DND-41 (cell line): Measurements from ENCODE around the gene MPP2.

Experiments
- ATAC-seq: fragments of 200-7000 bp; cut with Tn5 transposase; 3 replicates; pipeline ENCODE4 v1.9.1; 2021; ENCODE audit warnings: low read depth; ENCODE audit not compliant: insufficient read depth
- DNase-seq: peaks from one replicate; pipeline ENCODE4 v3.0.0-alpha.2; 2020
- H2AFZ ChIP-seq: 2 replicates; pipeline ENCODE4 v1.6.0; 2012; ENCODE audit warnings: low read depth, low read length
- H3K27ac ChIP-seq: 2 replicates; pipeline ENCODE4 v1.5.1; 2012; ENCODE audit warnings: low read length, inconsistent platforms
- H3K27me3 ChIP-seq: fragments of 200-600 bp; sonication (generic); 2 replicates; pipeline ENCODE4 v1.6.0; 2012; ENCODE audit warnings: low read length, mild to moderate bottlenecking, inconsistent platforms; ENCODE audit not compliant: insufficient read depth, poor library complexity
- H3K36me3 ChIP-seq: 2 replicates; pipeline ENCODE4 v1.5.1; 2012; ENCODE audit warnings: low read length, inconsistent platforms; ENCODE audit not compliant: insufficient read depth
- H3K4me1 ChIP-seq: 2 replicates; pipeline ENCODE4 v1.5.1; 2012; ENCODE audit warnings: mild to moderate bottlenecking, low read length; ENCODE audit not compliant: insufficient read depth
- H3K4me2 ChIP-seq: 2 replicates; pipeline ENCODE4 v1.6.0; 2012; ENCODE audit warnings: mild to moderate bottlenecking, moderate library complexity, low read length, inconsistent platforms; ENCODE audit not compliant: insufficient read depth
- H3K4me3 ChIP-seq, 2 experiments: fragments of 200-600 bp in 1 of 2; shearing (Covaris generic) in 1 of 2; 2 replicates each; pipeline ENCODE4 v1.5.1; 2012 to 2016; ENCODE audit warnings: inconsistent platforms in 2 of 2, low read length in 2 of 2, mild to moderate bottlenecking in 2 of 2, low read depth in 1 of 2, moderate library complexity in 1 of 2
- H3K79me2 ChIP-seq: 2 replicates; pipeline ENCODE4 v1.6.0; 2012; ENCODE audit warnings: low read length, inconsistent platforms; ENCODE audit not compliant: insufficient read depth
- H3K9ac ChIP-seq: 2 replicates; pipeline ENCODE4 v1.6.0; 2012; ENCODE audit warnings: low read depth, mild to moderate bottlenecking, inconsistent platforms, low read length, moderate library complexity
- H3K9me3 ChIP-seq: 2 replicates; pipeline ENCODE4 v1.5.1; 2012; ENCODE audit warnings: low read length, moderate library complexity, mild to moderate bottlenecking, inconsistent platforms; ENCODE audit not compliant: insufficient read depth, severe bottlenecking
- H4K20me1 ChIP-seq: 2 replicates; pipeline ENCODE4 v1.6.0; 2012; ENCODE audit warnings: low read length; ENCODE audit not compliant: insufficient read depth
- CTCF ChIP-seq: IDR thresholded peaks from 2 replicates; pipeline ENCODE4 v1.5.1; 2012; ENCODE audit warnings: borderline replicate concordance, low read length, moderate library complexity, mild to moderate bottlenecking; ENCODE audit not compliant: poor library complexity, severe bottlenecking; ENCODE audit errors: extremely low read depth
- EZH2 ChIP-seq: IDR thresholded peaks from 3 replicates; pipeline ENCODE4 v1.6.1; 2012; ENCODE audit warnings: borderline replicate concordance, low read depth, mild to moderate bottlenecking, moderate library complexity, low read length, inconsistent platforms; ENCODE audit not compliant: severe bottlenecking

Gene MPP2

GRCh38 chr17:43901861-43902589, 5.3 kb downstream of the MPP2 start:
- no peaks in the 10 kb centered on the region for H3K9me3 ChIP-seq
- H4K20me1 ChIP-seq, result 0 out of 2 replicates have a peak, but pooled peaks cover 16% of the 10 kb centered on the region
- H3K4me3 ChIP-seq, result no peak overlapping the region
- TF ChIP-seq CTCF, result no peak
- H3K36me3 ChIP-seq, result no peaks in the 10 kb centered on the region
- no peaks in the 10 kb centered on the region for H3K79me2 ChIP-seq
- H3K4me1 ChIP-seq, result no peaks in the 10 kb centered on the region
- no peak overlapping the region for H2AFZ ChIP-seq
- no peak overlapping the region for H3K4me2 ChIP-seq
- H3K27ac ChIP-seq, result no peak overlapping the region
- peaks cover 44% of the 10 kb centered on the region for H3K27me3 ChIP-seq
- DNase-seq (no peak), ATAC-seq (no peak)
- no peak overlapping the region for H3K9ac ChIP-seq

DNA sequence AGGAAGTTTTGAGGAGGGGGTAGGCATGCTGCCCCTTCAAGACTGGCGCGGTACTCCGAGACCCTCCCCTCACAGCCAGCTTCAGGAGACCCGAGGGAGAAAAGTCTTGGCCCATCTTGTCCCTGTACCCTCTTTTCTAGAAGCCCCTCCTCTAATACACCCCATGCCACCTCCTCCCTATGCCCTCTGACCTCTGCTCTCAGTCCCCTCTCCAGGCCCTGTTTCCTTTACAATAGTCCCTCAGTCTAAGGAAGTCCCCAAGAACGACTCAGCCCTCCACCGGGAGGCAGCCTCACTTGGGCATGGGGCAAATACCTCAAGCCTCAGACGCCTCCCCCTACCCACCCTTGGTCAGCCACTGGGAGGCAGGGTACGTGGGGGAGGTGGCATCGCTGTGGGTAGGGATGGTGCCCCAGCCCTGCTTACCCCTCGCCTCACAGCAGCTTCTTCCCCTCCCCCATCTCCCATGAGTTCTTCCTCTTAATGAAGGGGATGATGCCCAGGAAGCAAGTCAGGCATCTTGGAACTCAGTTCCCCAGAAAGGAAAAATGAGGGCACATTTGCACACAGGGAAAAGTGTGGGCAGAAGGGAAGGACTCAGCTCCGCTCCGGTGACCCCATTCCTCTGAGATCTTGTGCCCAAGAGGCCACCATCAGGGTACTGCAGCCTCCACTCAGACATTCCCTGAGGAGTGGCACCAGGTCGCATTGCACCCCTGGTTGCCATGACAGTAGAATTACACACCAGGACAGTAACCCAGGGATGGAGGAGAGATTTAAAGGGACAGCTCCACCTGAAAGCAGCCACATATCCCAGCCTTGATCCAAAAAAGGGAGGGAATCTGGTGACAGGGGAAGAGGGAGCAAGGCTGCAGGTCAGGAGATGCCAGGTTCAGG, 6.2 kb downstream of the MPP2 start:
- no peak overlapping the region for H3K9ac ChIP-seq
- ATAC-seq (no peak), DNase-seq (no peak)
- 0 out of 2 replicates have a peak, but pooled peaks cover 14% of the 10 kb centered on the region for H4K20me1 ChIP-seq
- H3K27me3 ChIP-seq, result peaks cover 39% of the 10 kb centered on the region
- H3K4me2 ChIP-seq, result no peak overlapping the region
- no peak overlapping the region for H2AFZ ChIP-seq
- no peaks in the 10 kb centered on the region for H3K36me3 ChIP-seq
- no peaks in the 10 kb centered on the region for H3K4me1 ChIP-seq
- H3K27ac ChIP-seq, result no peak overlapping the region
- H3K4me3 ChIP-seq, result no peak overlapping the region
- no peaks in the 10 kb centered on the region for H3K79me2 ChIP-seq
- TF ChIP-seq CTCF (no peak), EZH2 (no peak)
- H3K9me3 ChIP-seq, result no peaks in the 10 kb centered on the region

GRCh38 chr17:43900183-43900857, 7.0 kb downstream of the MPP2 start:
- H3K4me3 ChIP-seq, result no peak overlapping the region
- no peak overlapping the region for H3K4me2 ChIP-seq
- DNase-seq (no peak), ATAC-seq (no peak)
- TF ChIP-seq EZH2, result no peak
- no peak for TF ChIP-seq CTCF
- no peak overlapping the region for H3K9ac ChIP-seq
- no peak overlapping the region for H2AFZ ChIP-seq
- peaks cover 36% of the 10 kb centered on the region for H3K27me3 ChIP-seq
- H3K36me3 ChIP-seq, result no peaks in the 10 kb centered on the region
- no peaks in the 10 kb centered on the region for H3K79me2 ChIP-seq
- H4K20me1 ChIP-seq, result 0 out of 2 replicates have a peak, but pooled peaks cover 11% of the 10 kb centered on the region
- H3K4me1 ChIP-seq, result no peaks in the 10 kb centered on the region
- H3K9me3 ChIP-seq, result no peaks in the 10 kb centered on the region
- no peak overlapping the region for H3K27ac ChIP-seq
